GM21786 (cell line): ENCODE data around the gene BEX5.
"Not testable (repeated sequence)": the region's sequence is repeated elsewhere in the genome, so short reads cannot be mapped to it uniquely, and the experiment has no call there.

ENCODE experiments used
- ATAC-seq: cut with Tn5 transposase; IDR thresholded peaks from one replicate; pipeline ENCODE4 v1.9.1; 2021; ENCODE audit not compliant: unreplicated experiment

BEX5 gene

DNA sequence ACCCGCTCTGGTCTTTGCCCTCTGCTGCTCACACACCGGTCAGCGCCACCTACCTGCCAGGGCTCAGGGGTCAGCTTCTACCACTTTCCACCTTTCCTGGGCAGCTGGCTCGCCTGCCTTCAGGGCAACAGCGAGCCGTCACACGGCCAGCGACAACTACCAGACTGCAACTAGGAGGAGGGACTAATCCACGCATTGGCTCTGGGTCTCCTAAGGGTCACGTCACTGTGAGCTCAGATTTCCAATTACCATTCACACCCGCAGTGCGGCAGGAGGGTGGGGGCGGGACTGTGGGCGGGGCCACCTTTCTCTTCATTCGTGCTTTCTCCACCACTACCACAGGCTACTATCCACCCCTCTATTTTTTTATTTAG, at the start of gene BEX5:
Gene BEX5 (minus strand): TSS at position 172 of the 374 bp plus-strand sequence. CDS start 1,712 bp downstream, outside the sequence.
- peak; percentile 93 for ATAC-seq

DNA sequence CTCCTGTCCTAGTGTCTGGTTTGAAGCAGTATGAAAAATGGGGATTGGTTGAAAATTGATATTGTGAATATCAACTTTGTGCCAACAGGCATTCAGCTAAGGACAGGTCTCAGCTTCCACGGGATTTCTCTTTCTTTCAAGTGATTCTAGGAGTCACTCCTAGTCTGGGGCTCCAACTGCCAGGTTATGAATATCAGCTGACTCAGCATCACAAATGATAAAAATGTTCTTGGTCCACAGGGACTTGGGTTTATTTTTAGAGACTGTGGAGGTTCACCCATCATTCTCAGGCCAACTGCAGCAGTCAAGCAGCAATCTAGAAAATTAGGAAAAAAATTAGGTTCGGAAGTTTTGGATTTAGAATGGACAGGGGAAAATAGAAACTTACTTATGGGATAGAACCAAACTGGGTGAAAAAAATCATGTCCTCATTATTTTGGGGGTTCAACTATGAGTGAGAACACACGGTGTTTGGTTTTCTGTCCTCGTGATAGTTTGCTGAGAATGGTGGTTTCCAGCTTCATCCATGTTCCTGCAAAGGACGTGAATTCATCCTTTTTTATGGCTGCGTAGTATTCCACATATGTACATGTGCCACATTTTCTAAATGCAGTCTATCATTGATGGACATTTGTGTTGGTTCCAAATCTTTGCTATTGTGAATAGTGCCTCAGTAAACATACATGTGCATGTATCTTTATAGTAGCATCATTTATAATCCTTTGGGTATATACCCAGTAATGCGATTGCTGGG, 30.4 kb upstream of the BEX5 start:
- ATAC-seq, result no peak

DNA sequence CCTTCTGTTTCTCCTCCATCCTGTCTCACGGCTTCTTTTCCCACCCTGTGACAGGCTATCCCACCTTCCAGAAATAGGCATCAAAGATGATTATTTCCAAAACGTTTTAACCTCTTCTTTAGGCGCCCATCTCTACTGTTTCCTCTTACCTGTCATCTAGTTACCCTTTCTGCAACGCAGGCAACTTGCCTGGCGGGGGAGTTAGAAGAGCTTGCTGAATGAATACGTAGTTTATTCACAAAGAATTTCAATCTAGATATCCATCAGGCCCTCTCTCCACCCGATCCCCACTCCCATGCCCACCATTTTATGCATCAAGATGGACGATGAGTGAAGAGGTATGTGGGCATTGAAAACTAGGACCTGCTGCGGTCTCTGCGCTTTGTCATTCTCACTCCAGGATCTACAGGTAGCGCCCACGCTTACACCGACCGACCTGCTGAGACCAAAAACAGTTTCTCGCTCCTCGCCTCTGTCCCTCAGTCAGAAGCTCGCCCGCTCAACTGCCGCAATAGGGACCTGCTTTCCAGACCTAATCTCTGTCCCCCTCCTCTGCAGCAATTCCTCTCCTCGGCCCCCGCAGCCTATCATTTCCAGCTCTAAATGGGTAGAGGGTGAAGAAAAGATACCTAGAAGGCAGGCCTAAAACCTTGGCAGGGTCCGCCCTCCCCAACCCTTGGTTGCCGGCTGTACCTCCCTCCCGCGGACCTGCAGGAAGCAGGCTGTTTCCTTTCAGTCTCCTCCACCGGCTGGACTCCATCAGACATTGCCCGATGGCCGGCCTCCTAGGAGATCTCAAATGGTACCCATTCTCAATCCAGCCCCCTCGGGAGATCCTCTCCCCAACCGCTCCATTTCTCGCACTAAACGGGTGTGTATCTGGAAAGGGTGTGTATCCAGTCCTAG, 624 bp downstream of the BEX5 start:
- peak; percentile 23 for ATAC-seq

DNA sequence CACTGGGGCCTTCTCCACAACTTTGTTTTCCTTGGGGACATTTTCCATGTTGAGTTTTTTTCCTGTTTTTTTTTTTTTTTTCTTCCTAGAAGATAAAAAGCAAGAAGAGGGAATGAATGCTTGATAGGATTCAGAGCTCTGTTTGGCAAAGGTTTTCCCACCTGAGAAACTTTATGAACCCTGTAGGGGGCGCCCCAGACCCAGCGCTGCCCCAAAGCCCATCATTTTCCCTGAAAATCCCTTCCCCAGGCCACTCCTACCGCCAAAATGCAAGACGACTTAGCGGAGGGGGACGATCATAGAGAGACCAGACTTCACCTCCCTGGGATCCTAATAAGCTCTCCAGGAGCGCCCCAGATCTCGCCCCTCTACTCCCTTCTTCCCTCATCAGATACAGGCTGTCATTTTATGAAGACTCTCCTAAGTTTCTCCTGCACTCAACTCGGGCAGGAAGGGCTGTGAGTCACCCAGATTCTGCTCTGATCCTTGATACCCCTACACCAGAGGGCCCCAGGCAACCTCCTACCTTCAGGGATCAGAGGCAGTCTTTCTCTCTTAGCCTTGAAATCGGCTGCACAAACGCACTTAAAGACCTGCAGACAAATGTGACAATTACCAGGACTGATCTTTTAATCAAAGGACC, 1.4 kb downstream of the BEX5 start:
- ATAC-seq, result peak; percentile 6

DNA sequence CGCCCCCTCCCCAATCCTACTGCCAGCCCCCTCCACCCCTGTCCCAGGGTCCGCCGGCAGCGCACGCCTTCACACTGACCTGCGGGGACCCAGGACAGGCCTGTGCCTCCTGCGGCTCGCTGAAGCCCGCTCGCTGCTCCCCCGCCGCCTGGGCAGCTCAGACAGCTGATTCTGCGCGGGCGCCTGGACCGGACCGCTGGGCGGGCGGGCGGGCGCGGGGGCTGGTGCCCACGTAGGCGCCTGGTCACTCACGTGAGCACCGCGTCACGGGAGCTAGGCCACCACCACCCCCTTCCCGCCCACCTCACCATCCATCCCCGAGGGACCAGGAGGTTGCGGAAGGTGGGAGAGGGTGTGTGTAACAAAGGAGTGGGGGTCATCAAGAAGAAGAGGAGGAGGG, 13.5 kb downstream of the BEX5 start, which contains the start of gene TCEAL6:
Gene TCEAL6 (minus strand): TSS at position 208 of the 400 bp plus-strand sequence.
- ATAC-seq, result not testable (repeated sequence)

DNA sequence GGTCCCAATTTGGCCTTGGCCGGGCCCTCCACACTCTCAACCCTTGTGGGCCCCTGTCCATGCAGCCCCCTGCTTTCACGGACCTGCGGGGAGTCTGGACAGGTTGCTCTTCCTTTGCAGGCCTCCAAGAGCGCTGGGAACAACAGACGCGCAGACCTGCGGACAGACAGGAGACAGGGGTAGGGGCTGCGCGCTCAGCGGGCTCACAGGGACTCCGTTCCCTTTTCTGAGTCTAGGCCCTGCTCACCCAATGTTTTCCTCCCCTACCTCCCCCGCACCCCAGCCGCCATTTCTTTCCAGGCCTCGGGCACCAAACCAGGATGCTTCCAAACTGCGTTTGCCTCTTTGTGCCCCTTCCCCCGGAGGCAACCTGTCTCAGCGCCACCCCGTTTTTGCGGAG, 14.1 kb downstream of the BEX5 start:
- not testable (repeated sequence) for ATAC-seq

DNA sequence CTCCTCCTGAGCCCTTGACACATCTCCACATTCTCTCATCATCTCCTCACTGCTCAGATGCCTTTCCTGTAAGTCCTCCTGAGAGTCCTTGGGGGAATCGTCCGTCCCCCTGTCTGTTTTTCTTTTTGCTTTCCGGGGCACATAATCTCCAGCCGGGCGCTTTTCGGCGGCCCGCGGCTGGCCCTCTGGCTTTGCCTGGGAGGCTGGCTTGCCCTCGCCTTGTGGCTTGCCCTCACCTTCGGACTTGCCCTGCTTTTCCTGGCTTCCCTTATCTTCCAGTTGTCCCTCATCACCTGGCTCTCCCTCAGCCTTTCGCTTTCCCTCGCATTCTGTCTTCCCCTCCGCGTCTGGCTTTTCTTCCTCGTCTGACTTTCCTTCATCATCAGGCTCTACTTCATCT, 14.9 kb downstream of the BEX5 start:
- ATAC-seq, result not testable (repeated sequence)

DNA sequence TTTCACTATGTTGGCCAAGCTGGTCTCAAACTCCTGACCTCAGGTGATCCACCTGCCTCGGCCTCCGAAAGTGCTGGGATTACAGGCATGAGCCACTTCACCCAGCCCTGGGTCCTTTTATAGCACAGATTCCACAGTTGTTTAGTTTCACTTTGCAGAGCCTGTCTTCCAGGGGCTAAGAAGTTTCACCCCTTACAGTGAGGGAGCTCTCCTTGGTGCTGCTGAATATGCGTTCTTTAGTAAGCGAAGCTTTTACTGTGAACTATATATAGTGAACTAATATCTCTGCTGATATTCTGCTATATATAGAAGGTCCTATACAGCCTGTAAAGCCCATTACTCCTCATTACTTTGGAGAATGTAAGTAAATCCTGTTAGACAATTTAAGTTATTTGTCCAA, 17.7 kb downstream of the BEX5 start:
- ATAC-seq, result no peak

DNA sequence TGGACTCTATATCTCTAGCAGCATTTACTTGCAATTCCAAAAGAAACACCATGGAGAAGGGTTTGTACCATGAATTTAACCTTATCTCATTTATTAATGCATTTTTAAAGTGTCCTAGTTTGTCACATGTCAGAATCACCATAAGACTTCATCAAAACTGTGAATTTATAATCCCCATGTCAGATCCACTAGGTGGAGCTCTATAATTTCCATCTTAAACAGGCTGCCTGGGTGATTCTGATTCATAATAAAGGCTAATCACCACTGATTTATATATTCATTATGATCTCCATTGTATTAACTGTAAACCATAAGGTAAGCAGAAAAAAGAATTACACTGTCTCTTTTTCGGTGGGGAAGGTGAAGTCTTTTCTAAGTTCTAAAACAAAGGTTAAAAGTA, 26.3 kb downstream of the BEX5 start:
- ATAC-seq, result no peak

DNA sequence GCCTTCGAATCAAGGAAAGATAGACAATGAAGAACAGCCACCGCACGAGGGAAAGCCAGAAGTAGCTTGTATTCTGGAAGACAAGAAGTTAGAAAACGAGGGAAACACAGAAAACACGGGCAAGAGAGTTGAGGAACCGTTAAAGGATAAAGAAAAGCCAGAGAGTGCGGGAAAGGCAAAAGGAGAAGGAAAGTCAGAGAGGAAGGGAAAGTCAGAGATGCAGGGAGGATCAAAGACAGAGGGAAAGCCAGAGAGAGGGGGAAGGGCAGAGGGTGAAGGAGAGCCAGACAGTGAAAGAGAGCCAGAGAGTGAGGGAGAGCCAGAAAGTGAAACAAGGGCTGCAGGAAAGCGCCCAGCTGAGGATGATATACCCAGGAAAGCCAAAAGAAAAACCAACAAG, 28.9 kb downstream of the BEX5 start:
- no peak for ATAC-seq

DNA sequence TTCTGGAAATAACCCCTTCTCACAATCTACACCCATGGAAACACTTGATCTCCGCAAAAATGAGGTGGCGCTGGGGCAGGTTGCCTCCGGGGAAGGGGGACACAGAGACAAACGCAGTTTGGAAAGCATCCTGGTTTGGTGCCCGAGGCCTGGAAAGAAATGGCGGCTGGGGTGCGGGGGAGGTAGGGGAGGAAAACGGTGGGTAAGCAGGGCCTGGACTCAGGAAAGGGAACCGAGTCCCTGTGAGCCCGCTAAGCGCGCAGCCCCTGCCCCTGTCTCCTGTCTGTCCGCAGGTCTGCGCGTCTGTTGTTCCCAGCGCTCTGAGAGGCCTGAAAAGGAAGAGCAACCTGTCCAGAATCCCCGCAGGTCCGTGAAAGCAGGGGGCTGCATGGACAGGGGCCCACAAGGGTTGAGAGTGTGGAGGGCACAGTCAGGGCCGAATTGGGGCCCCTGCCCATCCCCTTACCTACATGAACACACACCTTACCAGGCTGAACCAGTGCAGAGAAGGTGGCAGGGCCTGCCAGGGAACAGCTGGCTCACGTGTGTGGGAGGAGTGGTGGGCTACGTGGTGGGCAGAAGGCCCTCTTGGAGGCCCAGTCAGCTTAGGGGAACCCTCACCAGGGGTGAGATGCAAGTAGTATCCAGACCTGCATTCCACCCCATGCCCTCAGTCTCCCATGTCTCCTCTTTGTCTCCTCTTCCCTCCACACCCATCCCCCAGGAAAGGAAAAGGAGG, 29.5 kb downstream of the BEX5 start:
- ATAC-seq, result not testable (repeated sequence)

DNA sequence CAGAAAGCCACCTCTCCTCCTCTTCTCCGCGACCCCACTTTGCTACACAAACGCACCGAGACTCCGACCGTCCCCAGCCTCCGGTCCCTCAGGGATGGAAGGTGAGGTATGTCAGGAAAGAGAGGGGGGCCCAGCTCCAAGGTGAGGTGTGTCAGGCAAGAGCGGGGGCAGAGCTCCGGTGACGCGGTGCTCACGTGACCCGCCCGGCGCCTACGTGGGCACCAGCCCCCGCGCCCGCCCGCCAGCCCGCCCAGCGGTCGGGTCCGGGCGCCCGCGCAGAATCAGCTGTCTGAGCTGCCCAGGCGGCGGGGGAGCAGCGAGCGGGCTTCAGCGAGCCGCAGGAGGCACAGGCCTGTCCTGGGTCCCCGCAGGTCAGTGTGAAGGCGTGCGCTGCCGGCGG, 30.3 kb downstream of the BEX5 start, which contains the start of gene TCEAL2:
Gene TCEAL2 (plus strand): TSS at position 244 of the 400 bp plus-strand sequence. CDS start 1,152 bp downstream, outside the sequence.
- ATAC-seq, result not testable (repeated sequence)

DNA sequence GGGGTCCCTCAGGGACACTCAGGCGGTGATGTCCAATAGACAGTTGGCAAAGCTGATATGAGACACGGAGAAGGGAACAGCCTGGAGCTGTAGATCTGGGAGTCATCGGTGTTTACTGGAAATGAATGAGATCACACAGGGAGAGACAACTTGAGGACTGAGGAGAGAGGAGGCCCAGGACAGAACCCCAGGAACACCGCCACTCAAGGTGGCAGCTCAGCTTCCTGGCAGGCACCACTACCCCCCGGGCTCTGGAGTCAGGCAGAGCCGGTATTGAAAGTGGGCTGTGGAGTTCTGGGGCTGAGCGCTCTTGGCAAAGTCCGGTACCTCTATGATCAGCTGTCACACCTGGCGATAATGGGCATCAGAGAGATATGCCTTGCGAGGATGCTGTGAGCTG, 30.8 kb downstream of the BEX5 start:
- not testable (repeated sequence) for ATAC-seq

DNA sequence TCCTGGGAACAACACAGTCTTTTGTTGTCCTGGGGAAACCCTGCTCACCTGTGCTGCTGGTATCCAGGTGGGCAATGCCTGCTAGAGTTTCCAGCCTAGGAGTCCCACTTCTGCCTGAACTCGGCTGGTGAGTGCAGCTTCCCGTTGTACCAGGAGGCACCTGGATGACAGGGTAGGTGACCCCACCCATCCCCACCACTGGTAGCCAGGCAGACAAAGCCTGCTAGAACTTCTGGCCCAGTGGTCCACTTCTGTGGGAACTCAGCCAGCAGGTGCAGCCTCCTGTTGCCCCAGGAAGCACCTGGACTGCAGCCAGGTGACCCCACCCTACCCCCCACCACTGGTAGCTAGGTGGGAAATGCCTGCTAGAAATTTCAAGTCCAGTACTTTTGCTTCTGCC, 40.0 kb downstream of the BEX5 start:
- no peak for ATAC-seq

DNA sequence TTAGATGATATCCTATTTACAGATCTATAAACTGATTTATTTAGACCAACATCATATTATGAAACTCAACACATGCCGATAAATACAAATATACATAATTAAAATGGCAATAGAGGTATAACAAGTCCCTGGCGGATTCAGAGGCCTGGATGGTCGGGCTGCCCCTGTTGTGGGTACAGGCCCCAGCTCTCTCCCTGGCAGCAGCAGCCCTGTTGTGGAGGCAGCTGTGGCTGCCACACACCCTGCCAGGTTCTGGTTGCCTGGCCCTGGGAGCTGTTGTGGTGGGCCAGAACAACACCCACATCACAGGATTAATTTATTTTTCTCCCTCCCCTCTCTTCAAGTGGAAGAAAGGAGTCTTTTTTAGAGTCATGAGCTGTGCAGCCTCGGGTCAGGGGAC, 42.4 kb downstream of the BEX5 start:
- ATAC-seq, result no peak
